ENCODE measurements around the gene PRKN. TPM values are rescaled to one million over a fixed set of nuclear protein-coding genes. Genes with fewer than 3 reads are reported as not detected.

Gene PRKN
- 7.9 TPM for total RNA-seq (ENCODE audit: insufficient read depth, low replicate concordance)

DNA sequence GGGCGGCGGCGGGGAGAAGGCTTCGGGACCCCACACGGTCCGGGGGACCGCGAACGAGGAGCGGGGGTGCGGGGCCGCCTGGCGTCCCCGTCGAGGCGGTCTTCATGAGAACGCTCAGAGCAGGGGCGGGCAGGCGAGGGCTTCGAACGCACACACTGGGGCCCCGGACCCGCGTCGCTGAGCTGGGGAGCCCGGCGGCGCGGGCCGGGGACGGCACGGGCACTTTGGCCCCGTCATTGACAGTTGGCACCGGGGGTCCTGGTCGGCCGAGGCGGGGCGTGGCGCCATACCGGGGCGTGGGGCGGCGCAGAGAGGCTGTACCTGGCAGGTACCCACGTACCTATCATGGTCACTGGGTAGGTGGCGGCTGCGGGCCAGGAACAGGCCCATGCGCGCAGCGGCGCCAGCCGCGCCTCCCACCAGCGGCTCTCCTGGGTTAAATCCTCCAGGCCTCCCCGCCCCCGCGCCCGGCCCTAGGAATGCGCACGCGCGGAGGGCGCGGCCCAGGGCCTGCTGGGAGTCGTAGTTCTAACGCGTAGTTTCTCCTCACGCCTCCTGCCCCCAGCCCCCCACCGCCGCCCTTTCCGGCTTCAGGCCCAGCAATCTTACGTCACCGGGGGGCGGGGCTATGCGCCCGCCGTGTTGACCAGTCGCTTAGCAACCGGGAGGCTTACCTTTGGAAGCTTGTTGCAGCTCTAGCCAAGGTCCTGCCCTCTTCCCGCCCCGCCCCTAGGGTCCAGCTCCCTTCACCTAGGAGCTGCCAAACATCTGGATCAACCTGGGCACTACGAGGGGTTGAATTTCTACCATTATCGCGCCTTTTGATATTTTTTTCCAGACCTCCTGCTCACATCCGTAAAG lies at the start of gene PRKN, which contains the start of gene PACRG:
PRKN (minus strand) TSS at position 445 of the 861 bp plus-strand sequence.
PACRG (plus strand) TSS at position 653 of the 861 bp plus-strand sequence.
- peak; percentile 99 for DNase-seq (ENCODE audit: low spot score)

DNA sequence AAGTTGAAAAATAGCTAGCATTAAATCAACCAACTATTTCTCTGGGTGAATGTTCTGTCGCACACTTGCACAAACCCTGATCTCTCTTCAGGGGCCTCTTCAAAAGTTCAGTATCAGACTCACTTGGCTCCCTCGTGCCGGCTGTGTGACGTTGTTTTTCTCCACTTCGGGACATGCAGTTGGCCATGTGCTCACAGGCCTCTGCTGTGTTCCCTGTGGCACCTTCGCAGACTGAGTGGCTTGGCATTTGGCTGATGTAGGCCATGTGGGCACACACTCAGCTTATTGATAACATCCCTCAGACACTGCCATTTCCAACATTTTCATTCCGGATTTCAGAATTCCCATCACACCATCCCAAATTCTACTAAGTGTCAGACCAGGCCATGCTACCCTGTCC lies 49.5 kb upstream of the PRKN start:
- no peak for DNase-seq (ENCODE audit: low spot score)

DNA sequence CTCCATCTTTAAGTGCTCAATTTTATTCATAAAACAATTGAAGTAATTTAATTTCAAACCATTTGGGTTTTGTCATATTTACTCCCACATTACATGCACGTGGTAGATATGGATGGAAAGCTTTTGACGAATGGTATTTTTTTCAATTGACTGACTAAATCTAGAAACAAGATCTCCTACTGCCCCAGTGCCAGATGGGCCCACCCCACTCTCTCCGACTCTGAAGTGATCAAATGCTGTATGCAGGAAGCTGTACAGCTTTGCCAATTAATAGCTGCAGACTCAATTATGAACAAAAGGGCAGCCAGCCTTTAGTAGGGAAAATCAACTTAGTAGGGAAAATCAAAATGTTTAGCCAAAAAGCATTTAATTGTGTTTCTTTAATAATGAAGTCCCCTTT lies 46.4 kb upstream of the PRKN start:
- no peak for DNase-seq (ENCODE audit: low spot score)

DNA sequence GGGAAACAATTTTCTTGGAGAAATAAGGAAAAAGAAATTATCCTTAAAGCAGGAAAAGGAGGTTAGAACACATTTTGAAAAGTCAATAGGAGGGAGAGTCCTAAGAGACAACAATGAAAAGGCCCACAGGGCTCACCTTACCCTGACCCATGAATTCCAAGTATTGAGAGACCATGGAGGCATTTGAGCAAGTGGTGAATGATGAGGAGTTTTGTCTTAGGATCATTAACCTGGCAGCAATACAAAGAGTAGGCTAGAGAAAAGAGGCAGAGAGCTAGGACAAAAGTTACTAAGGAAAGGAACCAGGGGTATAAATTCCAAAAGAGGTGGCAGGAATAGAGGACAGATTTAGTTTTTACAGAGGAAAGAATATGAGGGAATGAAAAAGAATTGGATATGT lies 44.9 kb upstream of the PRKN start:
- no peak for DNase-seq (ENCODE audit: low spot score)

DNA sequence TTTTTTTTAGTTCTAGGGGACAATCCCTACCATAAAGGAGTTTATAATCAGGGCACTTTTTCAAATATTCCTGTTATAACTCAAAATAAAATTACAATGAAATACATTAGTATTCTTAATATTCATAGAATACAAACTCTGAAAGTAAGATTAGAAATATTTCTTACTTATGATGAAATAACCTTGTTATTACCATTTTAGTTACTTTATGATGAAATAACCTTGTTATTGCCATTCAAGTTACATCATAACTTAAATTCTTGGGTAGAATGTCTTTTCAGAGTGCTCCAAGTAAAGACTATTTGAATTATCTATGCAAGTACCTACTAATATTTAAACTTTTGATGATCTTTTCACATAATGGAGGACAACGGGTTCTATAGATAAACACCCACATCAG lies 43.4 kb upstream of the PRKN start:
- no peak for DNase-seq (ENCODE audit: low spot score)

DNA sequence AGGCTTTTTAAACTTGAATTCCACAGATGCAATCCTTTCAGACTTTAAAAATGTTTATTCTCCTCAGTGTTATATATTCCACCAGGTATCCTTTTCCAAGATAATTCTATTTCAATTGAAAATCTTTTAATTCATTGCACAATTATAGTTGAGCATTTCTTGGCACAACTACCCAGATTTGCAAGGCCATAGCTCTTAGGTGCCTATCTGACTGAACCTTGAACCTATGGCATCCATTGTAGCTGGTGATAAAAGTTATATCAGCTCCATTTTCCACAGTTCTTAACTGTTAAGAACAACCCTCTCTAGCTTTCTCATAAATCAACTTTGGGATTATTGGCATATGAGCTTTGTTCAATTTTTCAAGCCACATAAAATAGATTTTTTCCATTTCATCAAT lies 42.6 kb upstream of the PRKN start:
- DNase-seq (ENCODE audit: low spot score): no peak

DNA sequence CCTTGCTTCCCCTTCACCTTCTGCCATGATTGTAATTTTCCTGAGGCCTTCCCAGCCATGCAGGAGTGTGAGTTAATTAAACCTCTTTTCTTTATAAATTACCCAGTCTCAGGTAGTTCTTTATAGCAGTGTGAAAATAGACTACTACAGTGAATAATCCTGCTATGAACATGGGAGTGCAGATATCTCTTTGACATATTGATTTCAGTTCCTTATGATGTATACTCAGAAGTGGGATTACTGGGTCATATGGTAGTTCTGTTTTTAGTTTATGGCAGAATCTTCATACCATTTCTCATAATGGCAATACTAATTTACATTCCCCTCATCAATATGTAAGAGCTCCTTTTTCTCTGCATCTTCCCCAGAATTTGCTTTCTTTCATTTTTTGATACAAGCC lies 26.2 kb upstream of the PRKN start:
- no peak for DNase-seq (ENCODE audit: low spot score)

DNA sequence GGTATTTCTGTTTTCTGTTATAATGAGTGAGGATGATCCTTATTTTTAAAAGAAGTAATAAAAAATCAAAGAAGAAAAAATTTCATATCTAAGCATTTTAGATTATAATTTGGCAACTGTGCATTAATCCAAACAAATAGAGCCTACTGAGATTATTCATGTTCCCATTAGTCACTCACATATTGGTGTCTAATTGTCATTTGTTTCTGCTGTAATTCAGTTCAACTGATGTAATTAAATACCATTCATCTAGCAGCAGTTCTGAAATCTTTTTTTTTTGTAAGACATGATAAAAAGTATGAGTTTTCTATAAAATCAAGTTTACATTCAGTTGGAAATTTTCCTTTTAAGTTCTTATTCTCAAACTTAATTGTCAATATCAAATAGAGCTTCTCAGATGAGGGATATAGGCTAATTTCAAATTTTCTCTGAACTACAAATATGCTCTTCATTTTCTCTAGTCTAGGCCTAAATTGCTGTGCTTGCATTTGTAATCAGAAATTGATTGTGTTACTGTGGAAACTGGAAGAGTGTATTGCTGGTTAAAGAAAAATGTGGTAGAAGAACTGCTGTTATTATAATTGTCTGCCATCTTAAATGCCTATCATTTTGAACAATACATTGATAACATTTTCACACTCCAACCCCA lies 23.8 kb upstream of the PRKN start:
- DNase-seq (ENCODE audit: low spot score): no peak

DNA sequence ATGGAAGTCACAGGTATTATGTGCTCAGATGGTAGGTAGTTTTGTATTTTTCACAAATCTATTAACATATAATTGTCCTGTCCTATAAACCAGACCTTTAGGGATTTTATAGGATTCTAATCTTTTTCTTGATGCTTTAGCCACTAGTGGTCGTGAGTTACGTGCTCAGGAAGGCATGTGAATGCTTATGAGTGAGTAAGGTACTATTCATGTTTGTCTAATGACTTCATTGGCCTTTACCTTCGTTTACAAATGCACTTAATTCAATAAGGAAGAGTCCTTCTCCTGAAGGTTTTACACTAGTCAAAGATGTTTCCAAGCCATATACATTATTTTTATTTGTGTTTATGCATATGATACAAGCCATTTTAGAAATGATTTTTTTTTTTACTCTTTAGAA lies 23.2 kb upstream of the PRKN start:
- DNase-seq (ENCODE audit: low spot score): no peak

DNA sequence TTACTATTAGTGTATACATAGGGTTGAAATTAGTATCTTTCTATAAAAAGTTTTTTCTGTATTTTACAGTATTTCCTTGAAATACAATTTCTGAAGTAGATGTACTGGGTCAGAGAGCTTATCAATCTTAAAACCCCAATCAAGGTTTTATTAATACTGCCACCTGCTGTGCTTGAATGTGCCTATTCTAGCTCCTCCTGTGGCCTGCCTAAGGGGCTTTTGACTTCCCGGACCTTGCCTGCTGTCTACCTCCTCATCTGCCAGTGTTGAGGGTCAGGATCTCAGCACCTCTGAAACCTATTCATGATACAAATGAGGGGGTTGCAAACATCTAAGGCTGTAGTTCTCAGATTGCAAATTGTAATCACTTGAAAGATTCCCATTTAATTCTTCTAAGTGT lies 9.4 kb upstream of the PRKN start:
- no peak for DNase-seq (ENCODE audit: low spot score)

DNA sequence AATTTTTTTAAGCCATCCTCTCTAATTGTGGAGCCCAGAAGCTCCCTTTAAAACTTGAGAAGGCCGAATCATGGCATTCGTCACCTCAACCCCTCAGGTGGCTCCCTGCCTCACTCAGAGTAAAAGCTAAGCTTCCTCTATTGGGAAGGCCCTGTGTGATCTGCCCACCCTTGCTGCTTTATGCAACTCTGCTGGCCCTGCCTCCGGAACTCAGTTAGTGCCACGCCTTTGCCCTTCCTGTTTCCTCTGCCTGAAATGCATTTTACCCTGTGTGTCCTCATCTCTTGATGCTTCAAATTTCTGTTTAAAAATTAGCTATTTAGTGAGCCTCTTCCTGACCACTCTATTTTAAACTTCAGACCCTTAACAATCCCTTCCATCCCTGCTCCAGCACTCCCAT lies 5.9 kb upstream of the PRKN start:
- DNase-seq (ENCODE audit: low spot score): no peak

DNA sequence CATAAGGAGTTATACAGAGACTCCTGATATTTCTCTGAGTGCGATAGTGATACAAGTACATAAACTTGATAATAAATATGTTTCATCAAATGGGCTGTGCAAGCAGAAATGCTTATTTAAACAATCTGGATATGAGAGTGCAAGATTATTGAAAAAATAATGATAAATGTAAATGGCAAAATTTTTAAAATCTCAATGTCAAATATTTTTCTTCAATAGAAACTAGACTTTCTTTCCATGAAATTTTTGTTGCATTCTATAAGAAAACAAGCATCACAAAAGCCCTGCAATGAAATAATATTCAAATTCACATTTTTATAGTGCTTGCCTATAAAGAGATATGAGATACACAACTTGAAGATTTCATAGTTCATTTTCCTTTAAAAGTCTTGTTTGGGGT lies 2.9 kb upstream of the PRKN start:
- DNase-seq (ENCODE audit: low spot score): no peak

DNA sequence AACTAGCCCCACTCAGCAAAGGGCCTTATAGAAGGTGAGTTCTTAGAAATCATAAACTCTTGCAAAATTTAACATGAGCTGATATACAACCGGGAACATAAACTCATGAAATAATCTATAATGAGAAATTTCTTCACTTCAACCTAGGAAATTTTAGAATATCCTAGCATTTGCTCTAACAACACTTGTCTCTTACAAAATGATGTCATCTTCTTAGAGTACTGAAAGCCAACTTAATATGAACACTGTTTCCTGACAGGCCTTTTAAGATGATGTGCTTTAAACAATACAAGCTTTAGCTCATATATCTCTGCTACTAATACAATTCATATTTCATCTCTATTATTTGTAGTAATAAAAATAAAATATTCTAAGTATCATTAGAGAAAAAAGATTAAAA lies 1.1 kb upstream of the PRKN start:
- DNase-seq (ENCODE audit: low spot score): no peak

DNA sequence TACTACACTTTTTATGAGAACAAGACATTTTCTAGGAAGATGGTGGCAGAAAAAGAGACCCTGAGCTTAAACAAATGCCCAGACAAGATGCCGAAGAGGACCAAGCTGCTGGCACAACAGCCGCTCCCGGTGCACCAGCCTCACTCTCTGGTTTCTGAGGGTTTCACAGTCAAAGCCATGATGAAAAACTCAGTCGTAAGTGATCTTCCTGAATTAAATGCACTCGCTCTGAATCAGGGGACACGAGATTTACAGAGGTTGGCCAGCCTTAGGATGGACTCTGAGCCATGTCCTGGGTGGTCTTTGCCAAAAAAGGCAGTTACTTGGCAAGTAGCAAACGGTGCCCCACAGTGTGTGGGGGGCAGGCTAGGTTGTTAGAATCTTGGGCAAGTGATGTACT lies 631 bp upstream of the PRKN start:
- no peak for DNase-seq (ENCODE audit: low spot score)

DNA sequence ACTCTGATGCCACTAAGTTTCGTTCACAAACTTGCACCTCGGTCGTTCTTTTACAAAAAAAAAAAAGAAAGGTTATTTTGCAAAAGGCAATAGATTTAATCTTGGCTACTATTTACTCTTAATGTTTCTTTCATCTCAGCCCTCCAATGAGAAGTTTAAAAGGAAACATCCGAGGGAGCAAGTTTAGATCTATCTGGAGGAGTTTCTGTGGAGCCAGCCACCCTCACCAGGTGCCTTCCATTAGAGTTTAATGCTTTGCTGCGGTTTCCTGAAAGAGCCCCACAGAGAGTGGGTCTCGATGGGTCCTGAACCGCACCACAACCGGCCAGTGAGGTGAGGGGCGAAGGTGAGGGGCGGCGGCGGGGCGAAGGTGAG lies 632 bp downstream of the PRKN start:
- peak; percentile 16 for DNase-seq (ENCODE audit: low spot score)

DNA sequence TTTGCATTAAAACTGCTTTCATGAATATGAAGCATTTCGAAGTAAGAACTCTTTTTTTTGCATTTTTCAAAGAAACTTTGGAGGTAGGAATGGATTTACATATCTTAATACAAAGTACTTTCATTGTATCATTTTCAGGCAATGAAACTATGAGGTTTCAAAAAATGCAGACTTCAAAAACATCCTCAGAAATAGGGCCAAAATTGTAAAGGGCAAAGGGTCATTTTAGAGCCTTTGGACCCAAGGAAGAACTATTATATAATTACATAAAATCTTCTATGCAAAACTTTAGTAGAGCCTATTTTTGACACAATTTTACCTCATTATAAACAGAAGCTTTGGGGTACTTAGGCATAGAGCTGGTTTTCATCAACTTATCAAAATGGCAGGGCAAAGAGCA lies 4.9 kb downstream of the PRKN start:
- DNase-seq (ENCODE audit: low spot score): no peak

DNA sequence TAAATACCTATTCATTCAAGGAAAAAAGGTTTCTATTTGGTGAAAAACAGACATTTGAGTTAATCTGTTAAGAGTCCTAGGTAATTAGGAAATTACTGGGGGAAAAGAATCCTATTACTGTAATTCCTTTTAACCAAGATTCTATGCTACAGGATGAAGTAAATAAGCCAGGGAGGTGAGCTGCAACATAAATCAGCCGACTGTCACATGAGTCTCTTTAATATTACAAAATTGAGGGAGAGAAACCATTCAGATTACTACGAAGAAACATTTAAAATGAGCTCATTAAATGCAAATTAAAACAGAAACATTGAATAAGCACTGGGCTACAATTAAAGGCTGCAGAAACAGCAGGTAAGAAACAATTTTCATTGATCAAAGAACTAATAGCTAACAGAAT lies 5.3 kb downstream of the PRKN start:
- no peak for DNase-seq (ENCODE audit: low spot score)

DNA sequence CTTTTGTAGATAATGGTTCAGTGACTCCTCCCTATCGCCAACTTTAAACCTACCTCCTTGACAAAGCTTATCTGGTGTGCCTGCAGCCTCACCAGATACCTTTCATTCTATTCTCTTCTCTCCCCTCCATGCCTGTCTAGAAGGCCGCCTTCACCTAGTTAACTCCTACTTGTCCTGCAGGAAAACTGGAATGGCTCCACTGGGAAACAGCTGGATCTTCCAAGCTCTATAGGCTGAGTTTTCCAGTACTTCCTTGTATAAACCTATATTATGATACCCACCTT lies 6.2 kb downstream of the PRKN start:
- no peak for DNase-seq (ENCODE audit: low spot score)

DNA sequence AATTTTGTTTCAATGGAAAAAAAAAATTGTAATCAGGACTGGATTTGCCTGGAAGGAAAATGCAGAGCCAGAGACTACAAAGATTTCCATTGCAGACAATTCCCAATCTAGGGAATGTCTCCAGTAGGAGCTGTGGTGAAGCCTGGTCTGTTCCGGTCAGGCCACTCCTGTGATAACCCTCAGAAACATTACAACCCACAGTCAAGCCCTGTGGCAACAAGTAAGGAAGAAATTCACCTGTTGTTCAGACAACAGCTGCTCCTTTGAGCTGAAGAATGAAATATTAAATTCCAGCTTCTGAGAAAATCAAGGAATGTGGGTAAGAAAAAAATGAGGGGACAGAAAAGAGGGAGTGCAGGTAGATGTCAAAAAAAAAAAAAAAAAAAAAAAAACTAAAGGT lies 8.0 kb downstream of the PRKN start:
- DNase-seq (ENCODE audit: low spot score): no peak

DNA sequence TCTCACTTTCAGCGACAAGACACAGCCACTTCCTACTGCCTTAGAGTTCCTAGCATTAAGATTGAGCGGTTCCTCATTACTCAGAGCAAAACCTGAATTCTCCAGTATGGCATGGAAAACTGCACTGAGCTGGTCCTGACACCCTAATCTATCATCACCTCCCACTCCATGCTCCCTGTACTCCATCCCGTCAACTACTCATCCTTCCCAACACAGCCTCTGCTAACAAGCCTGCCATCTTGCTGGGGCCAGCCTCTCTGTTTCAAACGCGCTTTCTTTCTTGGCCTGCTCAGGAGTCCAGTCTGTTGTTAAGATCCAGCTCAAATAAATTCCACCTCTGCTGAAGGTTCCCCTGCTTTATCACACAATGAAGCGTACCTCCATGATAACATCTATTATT lies 12.0 kb downstream of the PRKN start:
- no peak for DNase-seq (ENCODE audit: low spot score)

DNA sequence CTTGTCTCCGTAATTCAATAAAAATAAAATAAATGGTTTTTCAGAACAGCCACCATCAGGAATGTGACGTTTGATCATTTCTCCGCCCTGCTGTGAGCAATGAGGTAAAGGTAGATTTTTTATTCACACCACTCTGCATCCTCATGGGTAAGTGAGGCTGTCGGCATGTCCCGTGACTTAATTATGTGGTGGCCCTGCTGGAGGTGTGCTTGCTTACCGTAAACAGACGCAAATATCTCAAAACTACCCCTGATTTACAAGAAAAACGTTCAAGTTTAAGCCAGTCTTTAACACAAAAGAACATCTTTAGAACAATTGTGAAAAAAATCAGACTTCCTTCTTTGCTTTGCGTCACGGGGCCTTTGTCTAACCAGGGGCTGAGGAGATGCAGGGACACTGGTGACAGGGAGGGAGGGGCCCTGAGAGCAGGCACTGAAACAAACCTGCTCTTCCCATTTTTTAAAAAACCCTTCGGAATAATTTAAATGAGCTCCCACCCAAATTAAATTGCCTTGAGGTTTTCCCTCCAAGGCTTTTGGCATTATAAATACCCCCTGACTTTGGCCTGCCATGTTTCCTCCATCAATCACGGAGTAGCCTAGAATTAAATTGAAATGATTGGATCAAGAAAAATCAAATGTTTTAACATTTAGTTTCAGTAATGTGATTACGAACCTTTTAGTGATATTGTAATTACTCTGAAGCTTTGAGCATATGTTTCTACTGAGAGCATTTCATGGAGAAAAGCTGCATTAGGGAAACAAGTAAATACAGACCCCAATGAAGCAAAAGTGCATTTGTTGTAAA lies 13.4 kb downstream of the PRKN start:
- DNase-seq (ENCODE audit: low spot score): no peak

DNA sequence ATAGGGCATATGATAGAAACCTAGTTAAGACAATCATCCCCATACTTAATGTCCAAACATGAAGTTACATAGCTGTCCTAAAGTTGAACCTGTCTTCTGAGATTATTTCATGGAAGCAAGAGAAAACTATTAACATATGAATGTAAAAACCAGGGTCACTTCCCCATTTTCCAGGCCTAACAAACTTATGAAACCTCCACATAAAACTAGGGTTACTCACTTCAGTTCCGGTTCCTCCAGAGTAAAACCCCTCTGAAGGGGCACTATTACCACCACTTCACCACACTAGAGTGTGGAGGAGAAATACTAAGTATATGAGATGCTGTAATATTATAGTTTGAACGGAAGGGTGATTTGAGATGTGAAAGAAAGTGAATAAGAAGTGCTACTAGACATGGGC lies 14.9 kb downstream of the PRKN start:
- DNase-seq (ENCODE audit: low spot score): no peak

DNA sequence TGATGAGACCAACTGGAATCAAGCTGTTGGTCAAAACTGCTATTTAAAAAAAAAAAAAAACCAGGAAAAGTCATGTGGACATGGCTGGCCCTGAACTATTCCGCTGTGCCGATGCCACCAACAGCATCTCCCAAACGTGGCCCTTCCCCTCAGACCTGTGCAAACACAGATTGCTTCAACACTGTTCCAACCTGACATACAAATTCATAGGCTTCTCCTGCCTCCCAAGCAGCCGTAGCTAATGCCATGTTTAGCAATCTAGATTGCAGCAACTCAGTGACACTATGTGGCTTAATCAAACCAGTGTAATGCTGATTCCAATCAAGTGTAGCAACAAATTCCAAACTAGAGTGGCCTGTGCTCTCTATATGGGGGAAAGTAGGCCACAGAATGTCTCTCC lies 16.2 kb downstream of the PRKN start:
- no peak for DNase-seq (ENCODE audit: low spot score)
